COLO668 (cell line): ENCODE measurements around the gene METTL25.

Experiments used
- DNase-seq: peaks from one replicate; lab custom pipeline; 2025; ENCODE audit not compliant: unreplicated experiment; lab: John Stamatoyannopoulos, UW

Gene METTL25

DNA sequence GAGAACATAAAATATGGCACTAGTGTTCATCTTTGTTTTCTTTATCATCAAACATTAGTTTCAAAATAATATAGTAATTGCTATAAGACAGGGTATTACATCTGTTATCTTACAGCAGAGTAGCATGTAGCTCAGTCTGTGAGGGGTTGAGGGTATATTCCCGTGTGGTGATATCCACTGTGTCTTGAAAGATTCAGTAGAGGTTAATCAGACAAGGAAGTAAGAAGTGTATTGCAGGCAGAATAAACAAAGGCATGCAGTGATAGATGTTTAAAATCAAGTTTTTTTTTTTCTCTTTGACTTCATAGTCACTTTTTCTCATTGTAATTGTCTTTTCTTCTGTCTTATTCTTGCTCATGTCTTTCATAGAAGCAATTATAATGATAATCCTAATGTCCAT, 48.3 kb downstream of the METTL25 start:
- no peak for DNase-seq

DNA sequence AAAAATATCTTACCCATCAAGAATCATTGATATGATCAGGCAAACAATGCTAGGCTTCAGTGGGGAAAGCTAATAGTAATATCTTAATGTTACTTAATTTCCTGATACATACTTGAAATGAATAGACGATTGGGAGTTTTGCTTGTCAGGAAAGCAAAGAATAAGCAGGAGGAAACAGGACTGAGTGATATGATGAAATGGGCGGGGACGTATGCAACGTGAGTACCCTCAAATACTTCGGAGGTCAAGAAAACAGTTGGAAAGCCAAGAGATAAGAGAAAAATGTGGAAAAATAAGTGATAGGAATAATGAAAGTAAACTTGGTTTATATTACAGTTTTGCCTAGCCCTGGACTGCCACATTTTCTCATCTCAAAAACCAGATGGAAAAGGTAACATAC, 49.2 kb downstream of the METTL25 start:
- no peak for DNase-seq

DNA sequence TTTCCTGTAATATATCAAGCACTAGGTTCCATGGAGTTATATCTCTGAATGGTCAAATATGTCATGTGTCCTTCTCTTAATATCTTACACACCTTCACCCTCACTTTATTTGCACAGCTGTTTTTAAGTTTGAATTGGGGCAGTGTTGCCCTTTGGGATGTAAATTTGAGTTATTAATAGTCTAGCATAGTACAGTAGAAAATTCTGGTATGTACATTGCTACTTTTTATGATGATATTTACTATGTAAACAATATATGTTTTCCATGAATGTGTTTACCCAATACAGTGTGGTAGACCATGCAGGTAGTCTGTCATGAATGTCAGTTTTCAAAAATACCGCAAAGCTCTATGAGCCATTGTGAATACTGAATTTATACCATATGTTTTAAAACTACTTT, 50.5 kb downstream of the METTL25 start:
- DNase-seq = peak; percentile 13

- no peak for DNase-seq
Observed at GRCh38 chr12:82411546-82412230, 53.4 kb downstream of the METTL25 start.

GRCh38 chr12:82412246-82412645, 53.9 kb downstream of the METTL25 start:
- DNase-seq = no peak

GRCh38 chr12:82414044-82414443, 55.7 kb downstream of the METTL25 start:
- no peak for DNase-seq

GRCh38 chr12:82414926-82415325, 56.6 kb downstream of the METTL25 start:
- DNase-seq = no peak

DNA sequence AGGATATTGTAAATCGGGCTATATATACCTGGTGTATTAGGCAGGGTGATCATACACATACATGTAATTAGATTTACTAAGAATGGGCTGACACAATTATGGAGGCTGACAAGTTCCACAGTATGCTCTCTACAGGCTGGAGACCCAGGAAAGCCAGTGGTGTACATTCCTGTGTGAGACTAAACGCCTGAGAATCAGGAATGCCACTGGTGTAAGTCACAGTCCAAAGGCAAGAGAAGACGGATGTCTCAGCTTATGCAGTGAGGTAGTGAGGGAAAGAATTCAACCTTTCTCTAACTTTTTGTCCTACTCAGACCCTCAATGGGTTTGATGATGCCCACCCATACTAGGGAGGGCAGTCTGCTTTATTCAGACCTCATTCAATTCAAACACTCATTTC, 57.1 kb downstream of the METTL25 start:
- DNase-seq = no peak

DNA sequence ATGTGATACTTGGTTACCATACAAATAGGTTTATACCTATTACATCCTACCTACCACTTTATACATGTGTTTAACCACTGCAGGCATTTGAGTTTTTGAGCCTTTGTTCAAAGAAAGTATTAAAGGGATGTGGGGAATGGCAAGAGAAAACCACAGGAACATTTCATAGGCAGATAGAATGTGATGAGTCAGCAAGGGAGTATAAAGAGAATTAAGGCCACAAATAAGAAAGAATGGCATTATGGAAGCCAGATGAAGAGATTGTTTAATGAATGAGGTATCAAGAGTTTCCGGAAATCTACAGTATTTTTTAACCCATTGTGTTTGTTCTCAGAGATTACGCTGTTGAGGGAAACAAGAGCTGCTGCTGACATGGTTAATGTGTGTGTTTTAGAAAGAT, 66.9 kb downstream of the METTL25 start:
- no peak for DNase-seq

DNA sequence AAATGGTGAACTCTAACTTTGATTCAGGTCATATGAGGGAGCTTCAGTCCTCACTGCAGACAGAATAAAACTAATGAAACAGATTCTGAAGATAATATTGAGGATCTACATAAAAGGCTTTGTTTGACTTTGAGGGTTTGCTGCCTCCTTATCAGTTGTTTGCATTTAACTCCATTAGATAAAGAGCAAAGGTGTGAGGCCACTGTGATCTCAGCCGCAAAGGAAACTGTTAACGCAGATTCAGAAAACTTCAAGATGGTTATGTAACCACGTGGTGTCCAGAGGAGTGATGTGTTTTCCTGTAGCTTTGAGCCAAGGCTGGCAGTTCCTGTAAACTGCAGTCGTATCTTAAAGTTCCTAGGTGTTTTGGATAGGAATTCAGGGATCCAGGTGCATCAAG, 67.8 kb downstream of the METTL25 start:
- no peak for DNase-seq

- no peak for DNase-seq
Observed at GRCh38 chr12:82426586-82426985, 68.3 kb downstream of the METTL25 start.

- no peak for DNase-seq
Observed at GRCh38 chr12:82430541-82431145, 72.3 kb downstream of the METTL25 start.

GRCh38 chr12:82434392-82434911, 76.1 kb downstream of the METTL25 start:
- no peak for DNase-seq

- no peak for DNase-seq
Observed at GRCh38 chr12:82436354-82436753, 78.0 kb downstream of the METTL25 start.

- no peak for DNase-seq
Observed at GRCh38 chr12:82437744-82438143, 79.4 kb downstream of the METTL25 start.

- DNase-seq = no peak
Observed at GRCh38 chr12:82438356-82438755, 80.0 kb downstream of the METTL25 start.

DNA sequence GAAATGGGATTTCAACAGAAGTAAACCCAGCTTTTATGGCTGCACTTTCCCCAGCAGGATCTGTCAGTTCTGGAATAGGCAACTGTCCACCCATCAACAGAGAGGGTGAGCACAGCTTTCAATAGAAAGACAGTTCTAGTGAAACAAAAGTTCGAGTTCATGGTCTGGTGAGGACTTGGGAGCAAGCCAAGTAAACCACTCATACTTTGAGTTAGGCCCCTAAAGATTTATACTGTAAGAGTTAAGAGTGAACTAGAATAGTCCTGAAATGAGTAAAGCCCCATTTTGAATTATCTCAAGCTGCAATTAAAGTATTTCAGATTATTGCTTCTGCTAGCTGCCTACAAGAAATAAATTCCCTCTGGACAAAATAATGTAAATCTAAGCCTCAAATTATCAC, 82.6 kb downstream of the METTL25 start:
- no peak for DNase-seq

DNA sequence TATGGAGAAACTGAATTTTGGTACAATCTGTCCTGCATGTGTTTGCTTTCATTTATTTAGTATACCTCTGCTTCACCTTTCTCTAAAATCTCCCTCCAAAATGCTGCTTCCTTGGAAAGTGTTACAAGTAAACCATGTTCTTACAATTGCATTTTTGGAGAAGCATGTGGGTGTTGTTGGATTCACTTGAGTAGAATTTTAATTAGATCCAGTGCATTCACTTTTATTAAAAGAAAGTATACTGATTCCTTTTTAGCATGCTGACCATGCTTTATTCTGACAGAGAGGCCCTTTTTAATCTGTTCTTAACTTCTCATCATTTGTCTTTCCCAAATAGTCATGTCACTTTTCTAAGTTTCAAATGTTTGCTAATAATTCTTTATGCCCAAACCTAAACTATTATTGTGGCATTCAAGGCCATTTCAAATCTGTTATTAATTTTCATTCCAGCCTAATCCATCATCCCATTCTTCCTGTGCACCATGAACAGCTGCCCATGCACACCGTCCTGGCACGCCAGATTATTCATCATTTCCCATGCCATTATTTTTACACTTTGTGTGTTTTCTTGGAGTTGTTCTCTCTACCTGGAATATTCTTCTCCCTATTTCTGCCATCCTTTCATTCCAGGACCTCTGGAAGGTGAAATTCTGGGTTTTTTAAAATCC, 90.7 kb downstream of the METTL25 start:
- DNase-seq = no peak

GRCh38 chr12:82456633-82457032, 98.3 kb downstream of the METTL25 start:
- no peak for DNase-seq

- no peak for DNase-seq
Observed at GRCh38 chr12:82458101-82458500, 99.8 kb downstream of the METTL25 start.

DNA sequence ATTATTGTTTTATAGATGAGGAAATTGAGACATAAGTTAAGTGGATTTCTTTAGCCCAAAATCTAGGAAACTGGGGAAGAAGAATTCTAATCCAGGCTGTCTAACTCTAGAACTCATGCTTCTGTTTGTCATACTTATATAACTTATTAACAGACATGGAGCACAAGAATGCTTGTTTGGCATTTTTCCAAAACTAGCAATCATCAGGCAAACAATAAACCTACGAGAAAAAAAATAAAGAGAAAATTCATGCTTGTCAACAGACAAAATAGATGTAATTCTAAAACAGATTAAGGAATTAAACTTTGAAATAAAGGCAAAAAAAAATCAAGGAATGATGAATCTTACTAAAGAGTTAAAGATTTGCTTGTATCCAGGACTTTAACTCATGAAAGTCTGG, 103.1 kb downstream of the METTL25 start:
- DNase-seq = no peak

DNA sequence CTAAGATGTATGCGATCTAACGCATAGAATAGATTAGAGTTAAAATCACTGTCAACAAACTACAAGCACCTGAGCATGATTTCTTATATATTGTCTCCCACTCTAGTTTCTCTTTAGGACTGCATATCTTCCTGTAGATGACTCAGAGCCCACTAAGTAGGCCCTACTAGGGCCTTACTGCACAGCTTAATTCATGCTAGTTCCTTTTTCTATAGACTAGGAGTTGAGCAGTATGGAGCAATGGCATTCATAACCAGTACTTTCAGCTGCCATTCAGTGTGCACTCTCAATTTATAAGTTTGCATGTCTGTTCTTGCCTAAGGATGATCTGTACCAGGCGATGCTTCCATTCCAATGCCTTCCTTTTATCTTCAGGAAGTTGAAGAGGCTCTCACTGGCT, 103.5 kb downstream of the METTL25 start:
- DNase-seq = no peak
